ENCODE measurements around the gene BCL2L1. TPM values are rescaled to one million over a fixed set of nuclear protein-coding genes. Genes with fewer than 3 reads are reported as not detected.

BCL2L1 gene
- total and polyA plus RNA-seq, 2 donors (not counting 1 experiment from before 2014, with no cell fraction given) = 61.8 to 77.1 TPM

GRCh38 chr20:31699801-31700728 is 22.6 kb downstream of the BCL2L1 start:
- Histone ChIP-seq H2AFZ (ENCODE audit: low read length) (no peak overlapping the region), H3K9ac (ENCODE audit: insufficient read depth, low read length) (no peak overlapping the region), H3K36me3 (ENCODE audit: control insufficient read depth, insufficient read depth, low read length) (no peaks in the 10 kb centered on the region), H4K20me1 (ENCODE audit: control insufficient read depth, extremely low read depth, insufficient read depth, low read length) (no peaks in the 10 kb centered on the region), H3K4me1 (ENCODE audit: control insufficient read depth, extremely low read depth, insufficient read depth, low read length) (peaks cover 39% of the 10 kb centered on the region), H3K79me2 (ENCODE audit: control insufficient read depth, insufficient read depth, low read length) (peaks cover 80% of the 10 kb centered on the region), H3K27ac (ENCODE audit: insufficient read depth, low read length) (peak overlapping the region; percentile 95), H3K4me3 (replicated peaks in 1 of 4; ENCODE audit: control extremely low read depth in 1 of 4, insufficient read depth in 1 of 4, low read depth in 3 of 4, low read length in 4 of 4) (no peak overlapping the region), H3K27me3 (ENCODE audit: control insufficient read depth, insufficient read depth, low read length) (no peaks in the 10 kb centered on the region), H3K4me2 (ENCODE audit: extremely low read depth, insufficient read depth, low read length) (peak overlapping the region; percentile 37), H3K9me3 (ENCODE audit: control insufficient read depth, insufficient read depth, low read depth, low read length) (no peaks in the 10 kb centered on the region)
- TF ChIP-seq CTCF (conservative IDR thresholded peaks at IDR 0.05 in 1 of 2, IDR thresholded peaks at IDR 0.05 in 1 of 2; ENCODE audit: low read depth in 1 of 2, low read length in 2 of 2) = no peak
- TF ChIP-seq EZH2 (IDR thresholded peaks at IDR 0.05; ENCODE audit: low read length, missing control alignments) = no peak
- DNase-seq (ENCODE audit: low read depth in 2 of 2) = no peak

- H3K4me3 ChIP-seq (replicated peaks in 1 of 4; ENCODE audit: control extremely low read depth in 1 of 4, insufficient read depth in 1 of 4, low read depth in 3 of 4, low read length in 4 of 4) = no peak overlapping the region
- no peaks in the 10 kb centered on the region for H4K20me1 ChIP-seq (ENCODE audit: control insufficient read depth, extremely low read depth, insufficient read depth, low read length)
- no peaks in the 10 kb centered on the region for H3K9me3 ChIP-seq (ENCODE audit: control insufficient read depth, insufficient read depth, low read depth, low read length)
- H3K36me3 ChIP-seq (ENCODE audit: control insufficient read depth, insufficient read depth, low read length) = no peaks in the 10 kb centered on the region
- no peaks in the 10 kb centered on the region for H3K27me3 ChIP-seq (ENCODE audit: control insufficient read depth, insufficient read depth, low read length)
- H3K4me1 ChIP-seq (ENCODE audit: control insufficient read depth, extremely low read depth, insufficient read depth, low read length) = peaks cover 35% of the 10 kb centered on the region
- DNase-seq (ENCODE audit: low read depth in 2 of 2) = peak; percentile 95 to 98
- no peak overlapping the region for H2AFZ ChIP-seq (ENCODE audit: low read length)
- TF ChIP-seq CTCF (conservative IDR thresholded peaks at IDR 0.05 in 1 of 2, IDR thresholded peaks at IDR 0.05 in 1 of 2; ENCODE audit: low read depth in 1 of 2, low read length in 2 of 2) = no peak
- no peak for TF ChIP-seq EZH2 (IDR thresholded peaks at IDR 0.05; ENCODE audit: low read length, missing control alignments)
- peak overlapping the region; percentile 20 for H3K9ac ChIP-seq (ENCODE audit: insufficient read depth, low read length)
- H3K4me2 ChIP-seq (ENCODE audit: extremely low read depth, insufficient read depth, low read length) = peak overlapping the region; percentile 58
- H3K79me2 ChIP-seq (ENCODE audit: control insufficient read depth, insufficient read depth, low read length) = peaks cover 80% of the 10 kb centered on the region
- H3K27ac ChIP-seq (ENCODE audit: insufficient read depth, low read length) = peak overlapping the region; percentile 95
Observed at GRCh38 chr20:31698803-31699718, 23.6 kb downstream of the BCL2L1 start.
